OCI-LY1 (cell line): ENCODE measurements around the gene AGR3.

Experiments used
- CTCF ChIP-seq: fragments of 200-600 bp; sonication (generic), shearing (Covaris generic); IDR thresholded peaks from 2 replicates; pipeline ENCODE4 v1.5.1; 2017; ENCODE audit warnings: mild to moderate bottlenecking, antibody characterized with exemption, low read length, moderate library complexity, mixed read lengths
- EZH2 ChIP-seq: fragments of 200-600 bp; sonication (generic), shearing (Covaris generic); IDR thresholded peaks from 2 replicates; pipeline ENCODE4 v1.8.0; 2017; ENCODE audit warnings: borderline replicate concordance, mixed run types, mild to moderate bottlenecking, antibody characterized with exemption, low read length, moderate library complexity, mixed read lengths

GRCh38 chr7:16818732-16819131 lies 63.1 kb downstream of the AGR3 start:
- no peak for TF ChIP-seq CTCF
- no peak for TF ChIP-seq EZH2
